AG20443 (cell line): ENCODE measurements around the gene DCLK3.

Experiments
- DNase-seq: peaks from one replicate; pipeline ENCODE4 v3.0.0; 2012; ENCODE audit warnings: low spot score, mixed read lengths

DCLK3 gene

DNA sequence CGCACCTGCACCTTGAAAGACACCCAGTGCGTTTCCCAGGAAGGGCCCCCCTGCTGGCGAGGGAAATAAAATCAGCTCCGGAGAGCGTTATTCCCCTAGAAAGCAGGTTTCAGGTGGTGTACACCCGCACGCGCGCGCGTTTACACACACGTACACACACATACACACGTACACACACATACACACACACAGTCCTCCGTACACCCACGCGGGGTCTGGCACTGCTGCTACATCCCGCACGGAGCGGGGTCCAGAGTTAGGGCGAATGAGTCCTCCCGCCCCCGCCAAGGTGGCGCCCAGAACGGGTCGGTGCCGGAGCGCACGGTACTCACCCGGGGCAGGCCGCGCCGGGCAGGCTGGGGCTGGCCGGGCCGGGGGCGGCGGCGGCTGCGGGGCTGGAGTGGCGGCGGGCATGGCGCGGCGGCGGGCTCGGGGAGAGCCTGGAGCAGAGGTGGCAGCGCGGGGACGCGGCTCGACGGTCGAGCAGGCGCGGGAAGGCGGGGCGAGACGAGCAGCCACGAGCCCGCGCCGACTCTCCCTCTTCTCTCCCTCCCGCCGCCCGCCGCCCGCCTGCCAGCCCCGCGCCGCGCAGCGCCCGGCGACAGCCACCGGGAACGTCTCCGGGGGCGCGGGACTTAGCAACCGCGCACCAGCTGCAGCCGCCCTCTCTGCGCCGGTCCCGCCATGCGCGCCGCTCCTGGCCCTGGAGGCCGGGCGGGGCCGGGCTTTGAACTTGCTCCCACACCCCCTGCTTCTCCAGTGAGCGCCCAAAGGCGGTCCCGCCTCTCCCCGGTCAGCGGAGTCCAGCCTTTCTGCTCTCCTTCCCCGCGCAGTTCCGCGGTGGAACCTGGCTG is at the start of gene DCLK3:
Gene DCLK3, minus strand, starts transcription at position 704 of the 854 bp plus-strand sequence. Its CDS starts 290 bp downstream, at position 414.
- DNase-seq, result peak; percentile 55

DNA sequence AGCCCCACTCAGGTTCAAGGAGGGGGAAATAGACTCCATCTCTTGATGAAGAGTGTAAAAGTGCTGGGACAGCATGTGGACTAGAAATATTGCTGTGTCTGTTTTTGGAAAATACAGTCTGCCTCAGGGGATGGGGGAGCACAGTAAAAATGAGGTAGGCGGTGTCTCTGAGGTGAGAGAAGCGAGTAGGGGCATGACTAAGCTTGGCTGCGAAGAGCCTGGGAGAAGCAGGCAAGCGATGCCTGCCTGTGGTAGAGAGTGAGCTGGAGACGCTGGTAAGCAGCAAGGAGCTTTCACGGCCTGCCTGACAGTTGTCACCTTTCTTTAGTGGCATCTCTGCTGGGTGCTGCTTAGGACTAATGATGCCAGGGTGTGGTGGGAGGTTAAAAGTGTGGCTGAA is 49.0 kb upstream of the DCLK3 start:
- no peak for DNase-seq

GRCh38 chr3:36812240-36812639 is 47.9 kb upstream of the DCLK3 start:
- no peak for DNase-seq

GRCh38 chr3:36811768-36812167 is 47.4 kb upstream of the DCLK3 start:
- no peak for DNase-seq

DNA sequence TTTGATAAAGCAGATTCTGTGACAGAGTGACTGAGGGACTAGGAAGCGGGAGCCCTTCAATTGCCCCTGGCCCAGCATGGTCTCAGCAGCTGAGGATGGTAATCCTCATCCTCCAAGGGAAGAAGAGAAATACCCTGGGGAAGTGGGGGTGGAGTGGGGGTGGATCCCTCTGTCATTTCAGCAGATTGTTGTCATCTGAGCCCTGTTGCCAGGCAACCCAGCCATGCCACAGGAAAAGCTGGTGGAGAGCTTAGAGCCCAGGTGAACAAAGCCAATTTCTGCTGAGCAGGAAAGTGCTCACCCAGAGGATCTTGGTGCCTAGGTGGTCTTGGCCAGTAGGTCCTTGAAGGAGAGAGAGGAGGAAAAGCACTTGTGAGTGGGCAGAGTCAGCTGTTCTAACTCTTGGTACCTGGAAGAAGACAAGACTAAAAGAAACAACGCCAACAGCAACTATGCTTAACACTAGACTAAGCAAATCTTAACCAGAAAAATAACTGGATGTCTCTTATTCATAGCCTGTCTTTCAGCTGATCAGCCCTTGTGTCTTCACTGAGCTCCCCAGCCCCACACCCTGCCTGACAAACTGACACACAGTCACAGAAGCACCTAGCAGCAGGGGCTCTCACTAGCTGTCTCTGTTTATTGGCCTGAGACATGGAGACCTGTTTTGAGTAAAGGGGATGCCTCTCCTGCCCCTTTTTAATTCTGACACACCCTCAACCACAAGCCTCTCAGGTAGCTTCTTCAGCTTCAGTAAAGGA is 40.1 kb upstream of the DCLK3 start:
- no peak for DNase-seq

- no peak for DNase-seq
Observed at GRCh38 chr3:36803091-36803791, 38.9 kb upstream of the DCLK3 start.

DNA sequence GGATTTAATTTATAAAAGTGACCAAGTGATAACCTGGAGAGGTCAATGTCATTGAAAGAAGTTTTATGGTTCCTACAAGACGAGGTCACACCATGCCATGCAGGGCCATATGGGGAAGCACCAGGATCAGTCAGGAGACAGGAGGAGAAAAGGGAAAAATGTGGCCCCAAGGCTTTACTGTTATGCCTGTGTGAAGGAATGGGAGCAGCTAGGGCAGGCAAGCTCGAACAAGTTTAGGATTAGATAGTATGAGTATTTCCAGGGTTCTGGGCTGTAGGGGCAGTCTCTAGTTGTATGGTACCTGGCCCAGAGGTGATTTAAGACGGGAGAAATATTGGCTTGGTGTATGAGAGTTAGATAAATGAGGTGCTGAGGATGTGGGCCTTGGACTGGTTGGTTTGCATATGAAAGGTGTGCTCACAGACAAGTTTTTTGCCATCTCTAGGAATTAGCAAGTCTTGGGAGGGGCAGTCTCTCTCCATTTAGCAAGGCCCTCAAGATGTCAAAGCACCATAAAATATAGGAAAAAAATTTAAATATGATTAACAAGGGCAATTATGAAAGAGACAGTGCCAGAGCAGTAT is 36.3 kb upstream of the DCLK3 start:
- no peak for DNase-seq

- peak; percentile 36 for DNase-seq
Observed at GRCh38 chr3:36796881-36797280, 32.5 kb upstream of the DCLK3 start.

DNA sequence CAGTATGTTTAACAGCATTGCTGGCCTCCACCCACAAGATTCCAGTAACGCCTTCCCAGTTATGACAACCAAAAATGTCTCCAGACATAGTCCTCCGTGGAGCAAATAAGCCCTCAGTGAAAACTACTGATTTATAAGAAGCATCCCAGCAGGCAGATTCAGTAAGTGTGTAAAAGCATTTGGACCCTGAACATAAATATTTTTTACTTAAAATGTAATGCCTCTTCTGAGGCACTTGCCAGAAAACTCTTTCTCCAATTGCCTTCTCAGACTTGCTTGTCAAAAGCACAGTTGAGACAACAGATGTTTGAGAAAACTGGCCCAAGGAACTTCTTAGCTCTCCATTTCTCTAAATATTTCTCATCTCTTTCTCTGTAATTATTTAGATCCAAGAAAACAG is 31.8 kb upstream of the DCLK3 start:
- no peak for DNase-seq

DNA sequence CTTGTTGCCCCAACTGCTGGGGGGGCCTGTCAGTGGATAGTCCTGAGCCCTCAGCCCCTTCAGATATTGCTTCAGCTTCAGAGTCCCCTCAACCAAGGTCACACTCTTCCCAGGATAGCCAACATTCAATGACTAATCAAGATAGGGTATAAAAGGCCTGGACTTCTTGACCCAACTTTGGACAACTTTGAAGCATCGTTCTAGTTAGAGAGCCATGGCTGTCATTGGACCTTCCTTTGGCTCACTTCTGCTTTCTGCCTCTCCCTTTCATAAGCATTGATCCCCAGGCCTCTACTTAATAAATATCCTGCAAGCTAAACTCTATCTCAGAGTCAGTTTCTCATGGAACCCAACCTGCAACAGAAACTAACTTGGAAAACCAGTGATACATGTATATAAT is 31.3 kb upstream of the DCLK3 start:
- no peak for DNase-seq

GRCh38 chr3:36792342-36792741 is 28.0 kb upstream of the DCLK3 start:
- DNase-seq, result peak; percentile 27

DNA sequence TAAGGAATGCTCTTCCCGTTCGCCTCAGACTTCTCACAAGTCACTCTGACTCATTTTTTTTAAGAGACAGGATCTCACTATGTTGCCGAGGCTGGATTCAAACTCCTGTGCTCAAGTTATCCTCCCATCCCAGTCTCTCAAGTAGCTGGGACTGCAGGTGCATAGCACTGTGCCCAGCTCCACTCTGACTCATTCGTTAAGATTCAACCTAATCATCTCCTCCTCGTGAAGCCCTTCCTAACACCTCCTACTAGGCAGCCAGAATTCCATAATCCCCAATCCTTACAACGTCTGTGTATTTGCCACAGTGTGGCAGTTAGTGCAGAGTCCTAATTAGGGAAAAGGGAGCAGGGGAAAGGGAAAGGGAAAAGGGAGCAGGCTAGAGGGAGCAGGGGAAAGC is 26.4 kb upstream of the DCLK3 start:
- no peak for DNase-seq

DNA sequence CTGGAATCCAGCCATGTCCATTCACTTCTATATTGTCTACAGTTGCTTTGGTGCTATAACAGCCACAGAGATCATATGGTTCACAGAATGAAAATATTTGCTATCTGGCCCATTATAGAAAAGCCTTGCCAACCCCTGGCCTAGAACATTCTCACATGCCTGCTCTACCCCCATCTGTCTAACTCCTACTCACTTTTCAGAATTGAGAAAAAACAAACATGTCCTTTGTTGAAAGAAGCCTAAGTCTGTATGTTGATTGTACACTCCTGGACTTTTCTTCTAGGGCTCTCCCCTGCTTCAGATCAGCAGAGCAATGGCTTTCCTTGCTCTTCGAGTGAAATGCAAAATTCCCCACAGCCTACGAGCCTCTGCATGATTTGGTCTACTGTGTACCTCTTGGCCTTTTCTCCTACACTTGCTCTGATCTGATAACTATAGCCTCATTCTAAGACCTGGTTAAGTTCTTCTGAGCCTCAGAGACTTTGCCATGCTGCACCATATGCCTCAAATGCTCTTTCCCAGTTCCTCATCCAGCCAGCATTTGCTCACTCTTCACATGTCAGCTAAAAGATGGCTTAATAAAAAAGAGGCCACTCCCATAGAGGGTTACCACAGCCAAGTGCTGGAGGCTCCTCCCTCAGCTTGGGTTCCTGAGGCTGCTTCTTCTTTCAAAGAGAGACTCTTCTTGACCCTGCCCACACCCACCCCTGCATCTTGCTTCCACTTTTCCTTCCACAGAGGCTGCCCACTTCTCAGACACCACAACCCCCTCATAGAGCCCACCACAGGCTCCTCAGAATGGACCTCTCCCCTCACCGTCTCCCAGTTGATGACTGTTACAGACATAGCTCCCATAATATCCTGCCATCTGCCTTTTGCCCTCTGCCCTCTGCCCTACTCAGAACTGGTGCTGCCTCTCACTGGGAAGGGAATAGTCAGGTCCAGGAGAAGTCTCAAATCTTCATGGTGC is 22.9 kb upstream of the DCLK3 start:
- no peak for DNase-seq

- no peak for DNase-seq
Observed at GRCh38 chr3:36784138-36784635, 19.8 kb upstream of the DCLK3 start.

GRCh38 chr3:36777424-36778218 is 13.3 kb upstream of the DCLK3 start:
- no peak for DNase-seq

- DNase-seq, result no peak
Observed at GRCh38 chr3:36776436-36776835, 12.1 kb upstream of the DCLK3 start.

GRCh38 chr3:36774052-36774451 is 9.7 kb upstream of the DCLK3 start:
- peak; percentile 35 for DNase-seq

DNA sequence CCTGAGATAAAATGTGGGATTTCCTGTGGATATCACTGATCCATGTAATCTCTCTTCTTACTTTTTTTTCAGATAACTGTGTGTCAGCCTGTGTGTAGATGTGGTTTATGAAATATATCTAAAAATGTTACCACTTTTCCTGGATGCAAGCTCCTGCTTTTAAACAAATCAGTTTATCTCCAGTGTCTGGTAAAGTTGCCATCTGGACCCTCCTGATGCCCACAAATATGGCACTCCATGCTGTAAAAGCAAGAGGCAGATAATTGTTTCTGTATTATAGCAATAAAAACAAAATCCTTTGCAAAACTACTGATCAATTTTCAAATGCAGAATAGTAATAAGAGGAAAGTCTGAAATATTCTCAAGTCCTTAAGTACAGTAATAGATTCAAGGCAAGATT is 7.6 kb upstream of the DCLK3 start:
- no peak for DNase-seq

DNA sequence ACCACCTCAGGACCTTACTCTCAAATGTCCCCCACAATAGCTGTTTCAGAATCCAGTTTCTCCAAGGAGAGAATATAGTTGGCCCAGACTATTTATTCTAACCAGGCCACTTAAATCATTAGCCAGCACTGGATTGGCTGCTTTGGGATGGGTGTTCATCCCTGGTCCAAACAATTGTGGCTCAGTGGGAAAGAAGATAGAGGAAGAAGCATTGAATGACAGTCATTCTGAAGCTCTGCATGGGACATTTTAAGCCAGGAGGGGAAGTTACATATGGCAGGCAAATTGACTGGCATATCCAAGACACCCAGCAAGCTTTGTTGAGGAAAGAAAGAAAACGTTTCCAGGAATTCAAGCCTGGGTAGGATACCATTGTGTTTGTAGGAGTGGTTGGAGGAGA is 5.6 kb upstream of the DCLK3 start:
- no peak for DNase-seq

- no peak for DNase-seq
Observed at GRCh38 chr3:36765104-36765503, 751 bp upstream of the DCLK3 start.
